T-cell (primary cell): ENCODE data around the gene SMIM7. TPM values are rescaled to one million over a fixed set of nuclear protein-coding genes. Genes with fewer than 3 reads are reported as not detected.

ENCODE experiments used
- ATAC-seq, 4 experiments: fragments of 200-7000 bp in 3 of 4; fragments of 150-1000 bp in 1 of 4; cut with Tn5 transposase; replicated peaks in 1 of 4; 1 replicate in 3 of 4; 2 replicates in 1 of 4; pipeline ENCODE4 v1.10.0; 2021; ENCODE audit warnings: moderate library complexity in 3 of 4, mild to moderate bottlenecking in 2 of 4, moderate number of reproducible peaks in 1 of 4
- CTCF ChIA-PET, 2 donors: fragments of 300-600 bp; sonication (Branson Sonifier 250); formaldehyde crosslinking; loops; one replicate each; lab custom pipeline; 2022; ENCODE audit warnings: antibody characterized with exemption in 2 of 2; lab: Charles Lee
- POLR2A ChIA-PET, 2 donors: fragments of 300-600 bp; sonication (Branson Sonifier 250); formaldehyde crosslinking; loops; one replicate each; lab custom pipeline; 2022; ENCODE audit warnings: antibody characterized with exemption in 2 of 2; lab: Charles Lee
- DNase-seq, 35 experiments: peaks; one replicate each; pipeline versions ENCODE4 v3.0.0 to v3.0.0-alpha.2; 2013 to 2023
- H3K27ac ChIP-seq: one replicate; pipeline ENCODE4 v1.5.1; 2013; ENCODE audit warnings: low read length
- H3K27me3 ChIP-seq, 2 experiments: replicated peaks in 1 of 2; 1 replicate in 1 of 2; 2 replicates in 1 of 2; pipeline versions ENCODE4 v1.6.1 to v1.7.0; 2013; ENCODE audit warnings: low read length in 1 of 2, mixed read lengths in 1 of 2; ENCODE audit not compliant: control insufficient read depth in 2 of 2, insufficient read depth in 2 of 2; ENCODE audit errors: extremely low read depth in 1 of 2
- H3K36me3 ChIP-seq, 2 donors: 1 replicate in 1 of 2; 2 replicates in 1 of 2; pipeline versions ENCODE4 v1.6.1 to v1.7.0; 2013; ENCODE audit warnings: low read length in 1 of 2; ENCODE audit not compliant: control insufficient read depth in 2 of 2, insufficient read depth in 1 of 2; ENCODE audit errors: extremely low read depth in 1 of 2
- H3K4me1 ChIP-seq, 2 experiments: 1 replicate in 1 of 2; 2 replicates in 1 of 2; pipeline versions ENCODE4 v1.6.1 to v1.7.0; 2013; ENCODE audit warnings: low read length in 2 of 2, mixed read lengths in 1 of 2; ENCODE audit not compliant: insufficient read depth in 2 of 2, control insufficient read depth in 1 of 2; ENCODE audit errors: extremely low read depth in 1 of 2
- H3K4me3 ChIP-seq, 2 donors: 1 replicate in 1 of 2; 2 replicates in 1 of 2; pipeline versions ENCODE4 v1.5.1 to v1.7.0; 2013; ENCODE audit warnings: mild to moderate bottlenecking in 2 of 2, low read length in 1 of 2, moderate library complexity in 1 of 2; ENCODE audit not compliant: control insufficient read depth in 1 of 2; ENCODE audit errors: extremely low read depth in 1 of 2
- H3K9me3 ChIP-seq: 2 replicates; pipeline ENCODE4 v1.7.0; 2013
- H3K27ac Mint-ChIP-seq, 2 donors: one replicate each; pipeline ENCODE4 v1.8.0; 2020 to 2021; ENCODE audit warnings: mild to moderate bottlenecking in 2 of 2, mixed read lengths in 2 of 2
- H3K27me3 Mint-ChIP-seq, 2 donors: one replicate each; pipeline ENCODE4 v1.8.0; 2021 to 2022; ENCODE audit warnings: mixed read lengths in 2 of 2
- H3K36me3 Mint-ChIP-seq: one replicate; pipeline ENCODE4 v1.8.0; 2021; ENCODE audit warnings: mixed read lengths
- H3K4me1 Mint-ChIP-seq, 3 donors: one replicate each; pipeline ENCODE4 v1.8.0; 2020 to 2022; ENCODE audit warnings: mixed read lengths in 3 of 3, mild to moderate bottlenecking in 1 of 3
- H3K4me3 Mint-ChIP-seq, 3 donors: one replicate each; pipeline ENCODE4 v1.8.0; 2020 to 2022; ENCODE audit warnings: mild to moderate bottlenecking in 3 of 3, mixed read lengths in 3 of 3, moderate library complexity in 3 of 3
- H3K9me3 Mint-ChIP-seq, 3 donors: one replicate each; pipeline ENCODE4 v1.8.0; 2020 to 2022; ENCODE audit warnings: mixed read lengths in 3 of 3
- WGBS: methylation state at CpG from one replicate; pipeline ENCODE4 v1.1.5; 2013; ENCODE audit warnings: missing lambda C conversion rate; ENCODE audit not compliant: insufficient coverage; 5-methylcytosine and 5-hydroxymethylcytosine counted together
- total RNA-seq, 35 experiments: library from RNA in 6 of 35; stranded (reverse) in 6 of 35; fragments of 120-200 nt in 1 of 35; gene quantifications; one replicate each; pipeline versions ENCODE4 v1.2.1 to v1.2.4 and lab custom pipeline; 2013 to 2026

SMIM7 gene
- total RNA-seq, 5 donors from 2014 or later (not counting 1 experiment from before 2014, with no cell fraction given): 56.7 to 77.6 (median 73.1) TPM

- Histone ChIP-seq H3K9me3 (no peaks in the 10 kb centered on the region), H3K4me1 (peaks cover 22 to 79% of the 10 kb centered on the region in 2 experiments), H3K27ac (no peak overlapping the region), H3K27me3 (no peaks in the 10 kb centered on the region), H3K36me3 (peaks cover 0 to 2% of the 10 kb centered on the region in 2 donors), H3K4me3 (no peak overlapping the region)
- H3K4me1 Mint-ChIP-seq: peaks cover 56 to 78% (median 75%) of the 10 kb centered on the region in 3 donors
- H3K4me3 Mint-ChIP-seq: peak overlapping the region in 1 of 3 donors; percentile 67
- H3K27me3 Mint-ChIP-seq: no peaks in the 10 kb centered on the region
- ATAC-seq (no peak), DNase-seq (no peak)
- POLR2A ChIA-PET: no interaction called here
- WGBS: 96% methylated on average over 9 of the region's 9 CpGs
- H3K27ac Mint-ChIP-seq: peak overlapping the region in 1 of 2 donors; percentile 87
- CTCF ChIA-PET: interaction anchor here in 1 of 2 donors (0.5 kb wide), 1 partner anchor 20 kb away, joined by 3 read pairs; no protein-coding TSS in a partner anchor
- no peaks in the 10 kb centered on the region for H3K9me3 Mint-ChIP-seq
- no peaks in the 10 kb centered on the region for H3K36me3 Mint-ChIP-seq
Observed at GRCh38 chr19:16596399-16596798, 63.5 kb downstream of the SMIM7 start.

Other genes starting within 250 kb of the SMIM7 start
- 10 to 100 TPM; 42.0 to 60.2 (median 57.7) TPM for gene EPS15L1, start 188.2 kb downstream of the SMIM7 start, total RNA-seq
- not detected for gene CALR3, start 164.0 kb downstream of the SMIM7 start, total RNA-seq
- gene C19orf44, start 163.8 kb downstream of the SMIM7 start, total RNA-seq: 1 to 10 TPM; 2.3 to 4.6 (median 3.3) TPM
- gene CHERP, start 117.7 kb downstream of the SMIM7 start, total RNA-seq: 10 to 100 TPM; 52.6 to 76.7 (median 70.3) TPM
- gene SLC35E1, start 87.7 kb downstream of the SMIM7 start, total RNA-seq: 10 to 100 TPM; 32.7 to 67.5 (median 36.9) TPM
- 10 to 100 TPM; 14.7 to 42.0 (median 21.1) TPM for gene MED26, start 31.9 kb downstream of the SMIM7 start, total RNA-seq
- 1 to 10 TPM in 2 of 5 donors, under 1 TPM in 3; 0.45 to 2.0 (median 0.77) TPM for gene TMEM38A, start 995 bp upstream of the SMIM7 start, total RNA-seq
- under 1 TPM in 1 of 5 donors, not detected in 4; 0.03 TPM for gene NWD1, start 59.7 kb upstream of the SMIM7 start, total RNA-seq
- 10 to 100 TPM; 76.4 to 94.5 (median 84.1) TPM for gene SIN3B, start 169.3 kb upstream of the SMIM7 start, total RNA-seq
- gene F2RL3, start 228.9 kb upstream of the SMIM7 start, total RNA-seq: under 1 TPM in 3 of 5 donors, not detected in 2; 0.15 to 0.44 (median 0.30) TPM